GM12878 (cell line): ENCODE data around the gene OSBPL3. TPM values are rescaled to one million over a fixed set of nuclear protein-coding genes. Genes with fewer than 3 reads are reported as not detected.

Experiments
- ATAC-seq: fragments of 200-7000 bp; cut with Tn5 transposase; 3 replicates; pipeline ENCODE4 v1.9.1; 2020; ENCODE audit warnings: mild to moderate bottlenecking, moderate library complexity
- BruUV-seq: library from RNA; stranded (reverse); fragments of 400-500 nt; replicated peaks from 2 replicates; lab custom pipeline; 2021; lab: Mats Ljungman, UMichigan
- CTCF ChIA-PET: fragments of 300-600 bp; sonication (Branson Sonifier 250); formaldehyde crosslinking; extraction: SDS; loops from one replicate; lab custom pipeline; 2021; ENCODE audit warnings: inconsistent platforms; lab: Yijun Ruan, JAX
- POLR2A ChIA-PET: fragments of 350-600 bp; formaldehyde crosslinking; extraction: SDS; loops from one replicate; lab custom pipeline; 2021; ENCODE audit warnings: inconsistent platforms; lab: Charles Lee
- RAD21 ChIA-PET: fragments of 300-600 bp; sonication (Branson Sonifier 250); formaldehyde crosslinking; loops from one replicate; lab custom pipeline; 2023; ENCODE audit warnings: antibody characterized with exemption; ENCODE audit not compliant: unreplicated experiment; lab: Charles Lee
- SMC1A ChIA-PET: fragments of 300-600 bp; sonication (Branson Sonifier 250); formaldehyde crosslinking; loops from one replicate; lab custom pipeline; 2023; ENCODE audit not compliant: unreplicated experiment, uncharacterized antibody; lab: Charles Lee
- DNase-seq: peaks from one replicate; pipeline ENCODE4 v3.0.0-alpha.2; 2011; ENCODE audit warnings: low read depth, low spot score
- FAIRE-seq: peaks from 3 replicates; lab custom pipeline; 2011; peaks lifted over from hg19 to GRCh38; lab: Jason Lieb, UNC
- H2AFZ ChIP-seq: 2 replicates; pipeline ENCODE4 v1.6.0; 2011; ENCODE audit warnings: low read depth, low read length, control low read depth; ENCODE audit not compliant: control insufficient read depth
- H3K27ac ChIP-seq: 2 replicates; pipeline ENCODE4 v1.5.1; 2011; ENCODE audit warnings: control low read depth; ENCODE audit not compliant: control insufficient read depth, insufficient read depth
- H3K27me3 ChIP-seq, 2 experiments: replicated peaks in 1 of 2; 2 replicates each; pipeline versions ENCODE4 v1.6.0 to v1.6.1; 2011; ENCODE audit warnings: low read length in 1 of 2; ENCODE audit not compliant: control insufficient read depth in 2 of 2, insufficient read depth in 2 of 2
- H3K36me3 ChIP-seq, 2 experiments: 2 replicates each; pipeline ENCODE4 v1.5.1; 2011; ENCODE audit warnings: low read length in 1 of 2; ENCODE audit not compliant: control insufficient read depth in 2 of 2, insufficient read depth in 2 of 2
- H3K4me1 ChIP-seq: 2 replicates; pipeline ENCODE4 v1.6.1; 2011; ENCODE audit warnings: mild to moderate bottlenecking, low read length, moderate library complexity, mixed read lengths; ENCODE audit not compliant: control insufficient read depth, insufficient read depth
- H3K4me2 ChIP-seq: 2 replicates; pipeline ENCODE4 v1.6.0; 2011; ENCODE audit warnings: control low read depth; ENCODE audit not compliant: control insufficient read depth, insufficient read depth
- H3K4me3 ChIP-seq: fragments of 200-600 bp; sonication (generic); 2 replicates; pipeline ENCODE4 v1.5.1; 2016
- H3K79me2 ChIP-seq: 2 replicates; pipeline ENCODE4 v1.6.0; 2011; ENCODE audit warnings: low read length; ENCODE audit not compliant: control insufficient read depth, insufficient read depth
- H3K9ac ChIP-seq: 2 replicates; pipeline ENCODE4 v1.8.0; 2011; ENCODE audit warnings: low read length, control low read depth, mixed read lengths; ENCODE audit not compliant: control insufficient read depth, insufficient read depth
- H3K9me3 ChIP-seq: replicated peaks from 3 replicates; pipeline ENCODE4 v1.5.1; 2011; ENCODE audit warnings: mild to moderate bottlenecking, low read length; ENCODE audit not compliant: control insufficient read depth, insufficient read depth
- H4K20me1 ChIP-seq: 2 replicates; pipeline ENCODE4 v1.6.0; 2011; ENCODE audit not compliant: control insufficient read depth, insufficient read depth
- ATF7 ChIP-seq: fragments of 450-650 bp; IDR thresholded peaks from 2 replicates; pipeline ENCODE4 v1.6.1; 2016; ENCODE audit warnings: low read depth, mild to moderate bottlenecking
- CHD4 ChIP-seq: fragments of 200-600 bp; sonication (generic); IDR thresholded peaks from 2 replicates; pipeline ENCODE4 v1.6.1; 2016; ENCODE audit warnings: mild to moderate bottlenecking
- ESRRA ChIP-seq: IDR thresholded peaks from 2 replicates; pipeline ENCODE4 v1.6.1; 2012; ENCODE audit warnings: mild to moderate bottlenecking, low read length, improper control_type of control experiment
- IKZF1 ChIP-seq: fragments of 450-650 bp; conservative IDR thresholded peaks from 2 replicates; pipeline ENCODE4 v1.6.1; 2017; ENCODE audit warnings: antibody characterized with exemption, mild to moderate bottlenecking
- NFYA ChIP-seq: IDR thresholded peaks from 2 replicates; pipeline ENCODE4 v1.6.1; 2011; ENCODE audit warnings: low read depth, mild to moderate bottlenecking, low read length, improper control_type of control experiment, borderline replicate concordance
- RB1 ChIP-seq: fragments of 450-650 bp; formaldehyde crosslinking; IDR thresholded peaks from 2 replicates; pipeline ENCODE4 v1.6.1; 2017; ENCODE audit warnings: mild to moderate bottlenecking, borderline replicate concordance
- RFX5 ChIP-seq: IDR thresholded peaks from 2 replicates; pipeline ENCODE4 v1.6.1; 2011; ENCODE audit warnings: low read depth, low read length, improper control_type of control experiment
- SIX5 ChIP-seq: IDR thresholded peaks from 2 replicates; pipeline ENCODE4 v1.6.1; 2011; ENCODE audit warnings: mild to moderate bottlenecking, low read depth, low read length, moderate library complexity; ENCODE audit not compliant: severe bottlenecking
- SREBF2 ChIP-seq: IDR thresholded peaks from 2 replicates; pipeline ENCODE4 v1.6.1; 2012; ENCODE audit warnings: mild to moderate bottlenecking, low read length
- STAT3 ChIP-seq: IDR thresholded peaks from 2 replicates; pipeline ENCODE4 v1.6.1; 2011; ENCODE audit warnings: low read depth, low read length, improper control_type of control experiment
- ZNF24 ChIP-seq: fragments of 450-650 bp; IDR thresholded peaks from 2 replicates; pipeline ENCODE4 v1.6.1; 2017; ENCODE audit warnings: antibody characterized with exemption, mild to moderate bottlenecking
- ZNF274 ChIP-seq: IDR thresholded peaks from one replicate; pipeline ENCODE4 v1.8.0; 2011; ENCODE audit not compliant: insufficient read length, insufficient read depth
- WGBS: methylation state at CpG from one replicate; pipeline ENCODE4 v1.1.6; 2016; ENCODE audit warnings: low lambda C conversion rate; ENCODE audit not compliant: insufficient replicate concordance, insufficient coverage; ENCODE audit errors: missing lambda C conversion rate; 5-methylcytosine and 5-hydroxymethylcytosine counted together
- in situ Hi-C: fragments of 300-500 bp; cut with MboI; formaldehyde crosslinking; loops from 9 replicates; pipeline ENCODE4 v1.14.3; 2018; ENCODE audit warnings: mixed read lengths
- intact Hi-C: fragments of 100-400 bp; cut with micrococcal nuclease; formaldehyde crosslinking; loops from one replicate; pipeline ENCODE4 v1.14.2; 2022; ENCODE audit not compliant: unreplicated experiment
- polyA plus RNA-seq, 11 experiments: library from polyadenylated mRNA; depleted of rRNA in 4 of 11; unstranded in 6 of 11; stranded (reverse) in 5 of 11; fragments of >200 nt; fragmentation: Nextera tagmentation in 4 of 11; fragmentation: Illumina TruSeq in 1 of 11; extraction: Ambion mirVana in 4 of 11; extraction: Trizol in 1 of 11; gene quantifications; 1 replicate in 1 of 11; 2 replicates in 10 of 11; pipeline versions ENCODE4 v1.2.1 to v1.2.3, GENCODE V29; 2011 to 2016; ENCODE audit warnings: inconsistent platforms in 2 of 11, missing spikeins in 2 of 11, low read depth in 1 of 11
- total RNA-seq, 4 experiments: library from RNA; depleted of rRNA in 3 of 4; stranded (reverse); fragments of >200 nt in 3 of 4; fragmentation: Illumina TruSeq in 1 of 4; extraction: Trizol in 1 of 4; gene quantifications; 2 replicates each; pipeline versions ENCODE4 v1.2.1 to v1.2.3, GENCODE V29; 2013 to 2021
- TF ChIP-seq, protein P1 (sequence below): fragments of 450-650 bp; IDR thresholded peaks from 2 replicates; pipeline ENCODE4 v1.6.1; 2014; ENCODE audit warnings: mild to moderate bottlenecking
- TF ChIP-seq, protein P2 (sequence below): IDR thresholded peaks from 2 replicates; pipeline ENCODE4 v1.6.1; 2011; ENCODE audit warnings: low read depth, low read length, improper control_type of control experiment, borderline replicate concordance

The OSBPL3 gene
- total and polyA plus RNA-seq, 10 of the 15 experiments (the other 5 are each of a cell fraction or from before 2014, with no cell fraction given) = 6.1 to 46.6 (median 27.0) TPM

DNA sequence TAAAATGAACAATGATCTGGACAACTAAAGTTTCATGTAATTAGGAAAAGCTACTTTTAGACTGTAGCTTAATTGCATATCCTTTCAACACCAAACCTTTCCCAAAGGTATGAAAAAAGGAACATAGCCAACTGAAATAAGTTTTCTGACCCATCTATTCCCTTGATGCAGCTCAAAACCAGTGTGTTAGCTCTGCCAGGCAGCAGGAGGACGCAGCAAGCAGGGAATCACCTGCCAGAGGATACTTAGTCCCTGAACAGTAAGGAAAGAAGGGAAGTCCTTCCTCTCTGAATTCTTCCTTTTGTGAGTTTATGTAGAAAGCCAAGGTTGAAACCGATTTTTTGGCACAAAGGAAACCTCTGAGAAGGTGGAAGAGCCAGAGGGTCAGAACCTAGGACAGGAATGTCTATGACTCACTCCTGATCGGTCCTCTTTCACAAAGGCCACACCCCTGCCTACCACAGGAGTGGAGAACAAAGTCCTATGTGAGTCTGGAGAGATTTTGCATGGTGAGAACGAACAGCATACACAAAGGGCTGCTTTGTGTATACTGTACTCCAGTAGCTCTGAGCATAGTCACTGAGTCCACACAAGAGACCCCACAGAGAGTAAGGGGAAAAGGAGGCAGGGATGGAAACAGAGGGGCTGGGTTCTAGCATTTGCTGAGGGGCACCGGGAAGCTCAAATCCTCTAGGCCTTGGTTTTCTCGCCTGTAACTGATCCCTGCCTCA is 153.9 kb downstream of the OSBPL3 start:
- BruUV-seq = no TSS peak
- CTCF ChIA-PET = interaction anchor here (0.7 to 2.7 kb wide), 11 partner anchors 8 to 268 kb away, joined by 3 to 14 read pairs (median 4); no protein-coding TSS in a partner anchor
- H3K36me3 ChIP-seq = peaks cover 0 to 16% of the 10 kb centered on the region in 2 experiments; a peak in 3 of 4 replicates
- peaks cover 9% of the 10 kb centered on the region for H3K4me1 ChIP-seq
- RAD21 ChIA-PET = interaction anchor here (1.9 kb wide), 2 partner anchors 8 to 11 kb away, joined by 4 to 9 read pairs; no protein-coding TSS in a partner anchor
- in situ Hi-C loops = no loop called here
- no peak overlapping the region for H3K27ac ChIP-seq
- no peak overlapping the region for H3K4me2 ChIP-seq
- no peaks in the 10 kb centered on the region for H3K27me3 ChIP-seq
- FAIRE-seq = no peak
- TF ChIP-seq SIX5 = no peak
- no peak for TF ChIP-seq ZNF24
- TF ChIP-seq ZNF274 = no peak
- TF ChIP-seq RFX5 = no peak
- TF ChIP-seq ATF7 = no peak
- TF ChIP-seq SREBF2 = no peak
- no peak for TF ChIP-seq CHD4
- TF ChIP-seq STAT3 = no peak
- TF ChIP-seq, protein P1, sequence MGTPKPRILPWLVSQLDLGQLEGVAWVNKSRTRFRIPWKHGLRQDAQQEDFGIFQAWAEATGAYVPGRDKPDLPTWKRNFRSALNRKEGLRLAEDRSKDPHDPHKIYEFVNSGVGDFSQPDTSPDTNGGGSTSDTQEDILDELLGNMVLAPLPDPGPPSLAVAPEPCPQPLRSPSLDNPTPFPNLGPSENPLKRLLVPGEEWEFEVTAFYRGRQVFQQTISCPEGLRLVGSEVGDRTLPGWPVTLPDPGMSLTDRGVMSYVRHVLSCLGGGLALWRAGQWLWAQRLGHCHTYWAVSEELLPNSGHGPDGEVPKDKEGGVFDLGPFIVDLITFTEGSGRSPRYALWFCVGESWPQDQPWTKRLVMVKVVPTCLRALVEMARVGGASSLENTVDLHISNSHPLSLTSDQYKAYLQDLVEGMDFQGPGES = no peak
- TF ChIP-seq ESRRA = no peak
- no peak for TF ChIP-seq RB1
- TF ChIP-seq, protein P2, sequence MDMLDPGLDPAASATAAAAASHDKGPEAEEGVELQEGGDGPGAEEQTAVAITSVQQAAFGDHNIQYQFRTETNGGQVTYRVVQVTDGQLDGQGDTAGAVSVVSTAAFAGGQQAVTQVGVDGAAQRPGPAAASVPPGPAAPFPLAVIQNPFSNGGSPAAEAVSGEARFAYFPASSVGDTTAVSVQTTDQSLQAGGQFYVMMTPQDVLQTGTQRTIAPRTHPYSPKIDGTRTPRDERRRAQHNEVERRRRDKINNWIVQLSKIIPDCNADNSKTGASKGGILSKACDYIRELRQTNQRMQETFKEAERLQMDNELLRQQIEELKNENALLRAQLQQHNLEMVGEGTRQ = no peak
- TF ChIP-seq IKZF1 = no peak
- TF ChIP-seq NFYA = no peak
- TF ChIP-seq, all 136 proteins: peak for 0
- ChIA-PET SMC1A (interaction anchor here (1.0 kb wide), 2 partner anchors 51 to 148 kb away, joined by 3 read pairs; no protein-coding TSS in a partner anchor), POLR2A (no interaction called here)
- Histone ChIP-seq H4K20me1 (no peaks in the 10 kb centered on the region), H2AFZ (no peak overlapping the region), H3K9ac (no peak overlapping the region), H3K4me3 (no peak overlapping the region), H3K9me3 (no peaks in the 10 kb centered on the region), H3K79me2 (no peaks in the 10 kb centered on the region)
- WGBS = 93% methylated on average over 6 of the region's 6 CpGs
- ATAC-seq = no peak
- DNase-seq = no peak
- intact Hi-C loops = no loop called here
